KBM-7 (cell line): ENCODE results near the gene INO80.
"Not testable (repeated sequence)": the region's sequence is repeated elsewhere in the genome, so short reads cannot be mapped to it uniquely, and the experiment has no call there.

Source experiments
- DNase-seq: peaks from one replicate; pipeline ENCODE4 v3.0.0-alpha.2; 2015
- in situ Hi-C: fragments of 300-500 bp; cut with MboI; formaldehyde crosslinking; loops from 2 replicates; pipeline ENCODE4 v1.14.3; 2020; ENCODE audit warnings: low sequenced_read_pairs, low pct_unique_long_range_greater_than_20kb, mixed read lengths

Gene INO80

GRCh38 chr15:40982855-40983254 lies 133.2 kb downstream of the INO80 start:
- no peak for DNase-seq

DNA sequence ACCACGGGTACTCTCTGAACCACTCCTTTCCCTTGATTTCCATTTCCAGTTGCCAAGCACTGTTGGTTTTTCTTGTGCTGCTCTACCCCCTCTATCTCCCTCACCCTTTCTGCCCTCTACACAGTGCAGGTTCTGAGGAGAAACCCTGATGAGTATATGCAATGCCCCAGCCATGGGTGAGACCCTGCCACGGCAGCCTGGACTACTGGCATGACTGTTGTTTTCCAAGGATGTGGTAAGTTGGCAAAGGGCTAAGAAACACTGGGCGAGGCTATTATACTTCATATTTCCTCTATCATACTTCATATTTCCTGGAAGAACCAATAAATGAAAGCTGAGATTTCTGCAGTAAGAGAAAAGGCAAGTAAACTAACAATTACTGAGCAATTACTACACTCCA lies 134.9 kb downstream of the INO80 start:
- in situ Hi-C loops = no loop called here
- no peak for DNase-seq

More at GRCh38 chr15:40982855-40983254, 133.2 kb downstream of the INO80 start:
- in situ Hi-C loops = no loop called here

DNA sequence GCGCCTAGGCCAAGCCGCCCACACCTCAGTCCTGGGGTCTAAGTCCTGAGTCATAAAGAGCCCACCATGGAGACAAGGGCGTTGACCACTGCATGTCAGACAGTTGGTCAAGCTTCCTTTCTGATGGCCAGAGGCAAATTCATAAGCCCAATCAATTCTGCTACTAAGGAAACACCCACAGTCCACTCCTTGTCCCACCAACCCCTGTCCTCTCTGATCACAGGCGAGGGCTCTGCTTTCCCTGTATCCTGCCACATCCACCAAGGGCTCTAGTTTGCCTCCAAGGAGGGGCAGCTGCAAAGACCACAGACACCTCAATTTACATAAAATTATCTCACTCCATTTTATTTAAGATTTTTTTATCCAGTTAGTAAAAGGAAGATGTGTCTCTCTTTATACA lies 137.5 kb downstream of the INO80 start:
- in situ Hi-C loops = no loop called here
- no peak for DNase-seq

GRCh38 chr15:40978141-40978540 lies 137.9 kb downstream of the INO80 start:
- no peak for DNase-seq
- in situ Hi-C loops = no loop called here

DNA sequence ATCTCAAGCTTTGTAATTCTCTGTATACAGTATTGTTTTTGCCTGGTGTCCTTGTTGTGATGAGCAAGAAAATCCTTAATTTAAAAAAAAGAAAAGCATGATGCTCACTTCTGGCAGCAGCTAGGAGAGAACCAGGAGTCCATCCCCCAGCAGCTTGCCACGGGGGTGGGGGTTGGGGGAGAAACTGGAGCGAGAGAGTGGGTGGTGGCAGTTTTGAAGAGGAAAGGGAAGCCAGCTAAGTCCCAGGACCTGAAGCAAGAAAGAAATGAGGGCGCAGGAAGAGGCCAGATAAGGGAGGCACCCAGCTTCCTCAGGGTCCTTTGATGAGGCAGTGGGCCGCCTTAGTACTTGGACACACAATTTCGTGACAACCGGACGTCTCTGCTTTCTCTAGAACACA lies 139.3 kb downstream of the INO80 start:
- no peak for DNase-seq
- in situ Hi-C loops = no loop called here

DNA sequence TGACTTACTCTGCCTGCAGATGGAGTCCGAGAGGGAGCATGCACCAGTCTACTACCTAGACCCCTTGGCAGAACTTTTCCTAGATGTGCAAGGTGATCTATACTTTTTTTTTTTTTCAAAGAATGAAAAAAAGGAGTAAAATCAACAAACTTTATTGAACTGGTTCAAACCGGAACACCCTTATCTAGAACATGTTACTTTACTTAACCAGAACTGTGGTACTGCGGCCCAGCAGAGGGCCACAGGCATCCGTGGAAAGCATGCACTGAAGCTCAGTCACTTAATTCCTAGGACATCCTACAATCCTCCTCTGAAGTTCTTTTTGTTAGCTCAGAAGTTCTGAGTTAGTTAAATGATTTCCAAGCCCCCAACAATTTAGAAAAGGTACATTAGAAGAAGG lies 141.2 kb downstream of the INO80 start:
- in situ Hi-C loops = no loop called here
- DNase-seq = no peak

DNA sequence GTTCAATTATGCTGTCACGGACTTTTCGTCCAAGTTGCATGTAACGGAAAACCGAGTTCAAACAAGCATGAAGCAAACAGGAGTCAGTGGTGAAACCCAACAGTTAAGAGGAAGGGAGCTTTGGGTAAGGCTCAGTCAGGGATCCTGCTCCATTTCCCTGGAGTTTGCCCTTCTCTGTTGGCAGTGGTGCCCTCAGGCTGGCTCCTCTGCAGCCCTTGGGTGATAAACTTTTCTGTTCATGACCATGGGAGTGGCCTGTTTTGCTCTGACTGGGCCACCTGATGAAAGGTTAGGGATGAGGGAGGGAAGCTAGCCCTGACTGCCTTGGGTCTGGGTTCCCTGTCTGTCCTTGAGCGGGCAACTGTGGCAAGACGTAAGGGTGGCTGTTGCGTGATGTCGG lies 146.7 kb downstream of the INO80 start:
- DNase-seq = no peak
- in situ Hi-C loops = no loop called here

DNA sequence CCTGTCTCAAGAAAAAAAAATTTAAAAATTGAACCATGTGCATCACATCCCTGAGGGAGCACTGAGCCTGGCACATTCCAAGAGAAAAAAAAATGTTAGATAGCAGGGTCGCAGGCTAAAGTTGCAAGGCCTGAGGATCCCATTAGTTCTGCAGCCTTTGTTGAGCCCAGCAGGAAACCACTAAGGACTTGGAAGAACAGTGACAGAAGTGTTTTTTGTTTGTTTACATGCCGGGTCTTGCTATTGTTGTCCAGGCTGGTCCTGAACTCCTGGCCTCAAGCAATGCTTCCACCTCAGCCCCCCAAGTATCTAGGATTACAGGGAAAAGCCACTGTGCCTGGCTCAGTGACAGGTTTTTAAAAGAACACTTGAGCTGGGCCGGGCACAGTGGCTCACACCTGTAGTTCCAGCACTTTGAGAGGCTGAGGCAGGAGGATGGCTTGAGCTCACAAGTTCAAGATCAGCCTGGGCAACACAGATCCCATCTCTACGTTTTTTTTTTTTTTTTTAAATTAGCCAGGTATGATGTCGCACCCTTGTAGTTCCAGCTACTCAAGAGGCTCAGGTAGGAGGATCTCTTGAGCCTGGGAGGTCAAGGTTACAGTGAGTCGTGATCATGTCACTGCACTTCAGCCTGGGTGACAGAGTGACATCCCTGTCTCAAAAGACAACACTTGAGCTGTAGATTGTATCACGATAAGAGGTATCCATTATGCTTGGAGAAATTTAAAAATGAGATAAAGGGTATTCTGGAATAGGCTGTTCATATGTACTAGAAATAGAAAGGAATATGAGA lies 147.6 kb downstream of the INO80 start:
- in situ Hi-C loops = no loop called here
- no peak for DNase-seq

GRCh38 chr15:40964634-40965033 lies 151.4 kb downstream of the INO80 start:
- no peak for DNase-seq
- in situ Hi-C loops = no loop called here

GRCh38 chr15:40964006-40964405 lies 152.1 kb downstream of the INO80 start:
- DNase-seq = no peak
- in situ Hi-C loops = no loop called here

DNA sequence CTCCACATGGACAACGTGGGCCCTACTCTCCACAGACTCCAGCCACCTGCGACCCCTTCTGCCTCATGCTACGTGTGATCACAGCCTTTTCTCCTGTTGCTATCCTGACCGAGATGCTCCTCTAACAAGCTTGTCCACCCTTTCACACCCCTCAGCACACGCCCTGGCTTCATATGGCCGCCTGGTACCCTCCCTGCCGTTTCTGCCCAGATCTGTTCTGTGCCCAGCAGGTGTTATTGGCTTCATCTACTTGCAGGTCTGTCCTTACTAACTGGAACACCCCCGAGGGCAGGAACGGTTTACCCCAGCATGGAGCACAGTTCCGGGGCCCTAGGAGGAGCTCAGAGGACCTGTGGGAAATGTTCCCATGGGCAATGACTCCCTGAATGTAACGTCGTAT lies 152.9 kb downstream of the INO80 start:
- in situ Hi-C loops = no loop called here
- no peak for DNase-seq

DNA sequence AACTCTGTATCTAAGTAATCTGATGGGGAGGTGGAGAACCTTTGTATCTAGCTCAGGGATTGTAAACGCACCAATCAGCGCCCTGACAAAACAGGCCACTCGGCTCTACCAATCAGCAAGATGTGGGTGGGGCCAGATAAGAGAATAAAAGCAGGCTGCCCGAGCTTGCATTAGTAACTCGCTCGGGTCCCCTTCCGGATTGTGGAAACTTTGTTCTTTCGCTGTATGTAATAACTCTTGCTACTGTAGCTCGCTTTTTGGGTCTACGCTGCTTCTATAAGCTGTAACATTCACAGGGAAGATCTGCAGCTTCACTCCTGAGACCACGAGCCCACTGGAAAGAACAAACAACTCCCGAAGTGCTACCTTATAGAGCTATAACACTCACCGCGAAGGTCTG lies 153.8 kb downstream of the INO80 start:
- DNase-seq, in situ Hi-C loops: not testable (repeated sequence)

- DNase-seq, in situ Hi-C loops: not testable (repeated sequence)
Observed at GRCh38 chr15:40961740-40962139, 154.3 kb downstream of the INO80 start.

GRCh38 chr15:40960925-40961324 lies 155.2 kb downstream of the INO80 start:
- in situ Hi-C loops = no loop called here
- no peak for DNase-seq

DNA sequence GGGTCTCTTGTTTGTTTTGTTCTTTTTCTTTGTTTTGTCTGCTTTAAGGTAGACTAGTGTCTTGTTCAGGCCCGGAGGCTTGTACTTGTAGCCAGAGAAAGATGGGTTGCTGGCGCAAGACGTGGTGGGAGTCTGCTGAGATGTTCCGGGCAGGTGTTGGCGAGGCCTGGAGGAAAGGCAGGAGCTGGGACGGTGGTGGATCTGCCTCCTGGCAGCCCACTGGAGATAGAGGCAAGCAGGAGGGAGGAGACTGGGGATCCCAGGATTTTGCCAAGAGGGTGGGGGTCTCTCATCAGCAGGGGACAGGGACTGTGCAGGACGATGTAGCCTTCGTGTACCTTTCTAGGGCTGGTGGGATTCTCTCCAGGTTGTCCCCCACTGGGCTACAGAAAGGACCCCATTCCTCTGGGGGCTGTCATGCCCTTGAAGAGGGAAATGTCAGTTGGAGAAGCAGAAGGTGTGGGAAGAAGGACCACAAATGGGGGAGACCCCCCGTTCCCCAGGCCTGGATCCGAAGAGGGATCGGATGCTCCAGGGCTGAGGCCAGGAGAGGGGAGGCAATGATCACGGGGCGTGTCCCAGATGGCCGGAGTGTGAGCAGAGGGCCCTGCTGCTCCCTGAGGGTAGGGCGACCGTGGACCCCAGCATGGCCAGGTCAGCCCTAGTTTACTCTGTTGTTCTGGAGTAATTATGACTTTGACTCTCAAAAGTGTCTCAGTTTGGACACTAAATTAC lies 155.8 kb downstream of the INO80 start:
- DNase-seq = no peak
- in situ Hi-C loops = no loop called here

- in situ Hi-C loops = no loop called here
- no peak for DNase-seq
Observed at GRCh38 chr15:40959331-40960141, 156.5 kb downstream of the INO80 start.

GRCh38 chr15:40958723-40959122 lies 157.4 kb downstream of the INO80 start:
- DNase-seq = no peak

GRCh38 chr15:40958146-40958545 lies 157.9 kb downstream of the INO80 start:
- no peak for DNase-seq
- in situ Hi-C loops = no loop called here

More at GRCh38 chr15:40958723-40959122, 157.4 kb downstream of the INO80 start:
- in situ Hi-C loops = no loop called here

- no peak for DNase-seq
- in situ Hi-C loops = no loop called here
Observed at GRCh38 chr15:40957581-40958051, 158.5 kb downstream of the INO80 start.
